ENCODE results near the gene TTC1. TPM values are rescaled to one million over a fixed set of nuclear protein-coding genes. Genes with fewer than 3 reads are reported as not detected.

Gene TTC1
- total RNA-seq, 1 donor from 2014 or later, result 59.9 TPM

DNA sequence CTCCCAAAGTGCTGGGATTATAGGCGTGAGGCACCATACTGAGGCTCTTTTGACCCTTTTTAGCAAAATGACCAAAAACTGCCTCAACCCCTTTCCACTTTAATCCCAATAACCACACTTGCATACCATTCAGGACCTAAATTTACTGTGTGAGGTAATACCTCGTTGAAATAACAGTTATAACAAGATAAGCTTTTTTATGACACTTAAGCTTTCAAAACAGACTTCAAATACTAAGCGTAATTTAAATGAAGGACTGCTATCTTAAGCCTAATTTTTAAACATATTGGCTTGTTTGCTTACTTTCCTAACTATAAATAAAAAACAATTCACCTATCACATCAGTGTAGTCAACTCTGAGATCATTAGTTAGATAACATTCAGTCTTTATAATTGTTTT, 72.6 kb downstream of the TTC1 start:
- Mint-ChIP-seq H3K4me1 (peaks cover 2% of the 10 kb centered on the region), H3K4me3 (no peak overlapping the region), H3K27me3 (no peaks in the 10 kb centered on the region), H3K9me3 (no peaks in the 10 kb centered on the region), H3K36me3 (ENCODE audit: low read depth) (peaks cover 31% of the 10 kb centered on the region), H3K27ac (no peak overlapping the region)
- CTCF ChIA-PET, result interaction anchor here (0.6 to 2.4 kb wide), 7 partner anchors 13 to 265 kb away, joined by 3 to 22 read pairs (median 5); no protein-coding TSS in a partner anchor
- no peak for TF ChIP-seq CTCF (IDR thresholded peaks at IDR 0.05)
- DNase-seq (no peak), ATAC-seq (ENCODE audit: low read depth) (no peak)
- intact Hi-C loops (cut with micrococcal nuclease), result no loop called here
- POLR2A ChIA-PET, result interaction anchor here (0.6 kb wide), 1 partner anchor 261 kb away, joined by 4 read pairs; no protein-coding TSS in a partner anchor

- intact Hi-C loops (cut with micrococcal nuclease), result no loop called here
- H3K27ac Mint-ChIP-seq, result no peak overlapping the region
- ChIA-PET POLR2A (interaction anchor here (0.6 kb wide), 1 partner anchor 8 kb away, joined by 3 read pairs; no protein-coding TSS in a partner anchor), CTCF (no interaction called here)
- H3K9me3 Mint-ChIP-seq, result no peaks in the 10 kb centered on the region
- ATAC-seq (ENCODE audit: low read depth) (no peak), DNase-seq (no peak)
- peaks cover 2% of the 10 kb centered on the region for H3K4me1 Mint-ChIP-seq
- TF ChIP-seq CTCF (IDR thresholded peaks at IDR 0.05), result no peak
- no peaks in the 10 kb centered on the region for H3K27me3 Mint-ChIP-seq
- peaks cover 22% of the 10 kb centered on the region for H3K36me3 Mint-ChIP-seq (ENCODE audit: low read depth)
- H3K4me3 Mint-ChIP-seq, result no peak overlapping the region
Measured at GRCh38 chr5:160082614-160083500, 73.9 kb downstream of the TTC1 start.

GRCh38 chr5:160083501-160083900, 74.6 kb downstream of the TTC1 start:
- ChIA-PET POLR2A (no interaction called here), CTCF (no interaction called here)
- Mint-ChIP-seq H3K9me3 (no peaks in the 10 kb centered on the region), H3K36me3 (ENCODE audit: low read depth) (peaks cover 18% of the 10 kb centered on the region), H3K4me3 (no peak overlapping the region), H3K4me1 (peaks cover 3% of the 10 kb centered on the region), H3K27me3 (no peaks in the 10 kb centered on the region), H3K27ac (no peak overlapping the region)
- ATAC-seq (ENCODE audit: low read depth) (no peak), DNase-seq (no peak)
- TF ChIP-seq CTCF (IDR thresholded peaks at IDR 0.05), result no peak
- intact Hi-C loops (cut with micrococcal nuclease), result no loop called here

GRCh38 chr5:160084144-160084543, 75.2 kb downstream of the TTC1 start:
- Mint-ChIP-seq H3K27me3 (no peaks in the 10 kb centered on the region), H3K4me3 (no peak overlapping the region), H3K27ac (no peak overlapping the region), H3K4me1 (peaks cover 7% of the 10 kb centered on the region), H3K9me3 (no peaks in the 10 kb centered on the region), H3K36me3 (ENCODE audit: low read depth) (peaks cover 14% of the 10 kb centered on the region)
- DNase-seq (no peak), ATAC-seq (ENCODE audit: low read depth) (no peak)
- POLR2A ChIA-PET, result no interaction called here
- no peak for TF ChIP-seq CTCF (IDR thresholded peaks at IDR 0.05)
- intact Hi-C loops (cut with micrococcal nuclease), result no loop called here
- CTCF ChIA-PET, result no interaction called here

GRCh38 chr5:160087199-160087598, 78.3 kb downstream of the TTC1 start:
- no peak for ATAC-seq (ENCODE audit: low read depth)
- Mint-ChIP-seq H3K4me3 (no peak overlapping the region), H3K9me3 (no peaks in the 10 kb centered on the region), H3K4me1 (peaks cover 8% of the 10 kb centered on the region), H3K27me3 (no peaks in the 10 kb centered on the region), H3K36me3 (ENCODE audit: low read depth) (peaks cover 18% of the 10 kb centered on the region), H3K27ac (no peak overlapping the region)
- intact Hi-C loops (cut with micrococcal nuclease), result no loop called here
- CTCF ChIA-PET, result no interaction called here
- TF ChIP-seq CTCF (IDR thresholded peaks at IDR 0.05), result no peak
- POLR2A ChIA-PET, result no interaction called here
- DNase-seq, result no peak
